HEK293 (cell line): ENCODE results near the gene TPD52L1.

Experiments used
- TCF7L2 ChIP-seq: IDR thresholded peaks from 2 replicates; pipeline ENCODE4 v1.6.1; 2011; ENCODE audit warnings: low read depth, mild to moderate bottlenecking, inconsistent platforms, low read length, moderate library complexity, borderline replicate concordance
- ZNF596 ChIP-seq: fragments of 450-650 bp; IDR thresholded peaks from 2 replicates; pipeline ENCODE4 v1.5.0; 2018; ENCODE audit warnings: missing biosample characterization, mild to moderate bottlenecking, missing genetic modification characterization, moderate library complexity
- TF ChIP-seq, protein P1 (sequence below): fragments of 450-650 bp; formaldehyde crosslinking; IDR thresholded peaks from 2 replicates; pipeline ENCODE4 v1.5.1; 2016; ENCODE audit warnings: missing biosample characterization, missing genetic modification characterization

DNA sequence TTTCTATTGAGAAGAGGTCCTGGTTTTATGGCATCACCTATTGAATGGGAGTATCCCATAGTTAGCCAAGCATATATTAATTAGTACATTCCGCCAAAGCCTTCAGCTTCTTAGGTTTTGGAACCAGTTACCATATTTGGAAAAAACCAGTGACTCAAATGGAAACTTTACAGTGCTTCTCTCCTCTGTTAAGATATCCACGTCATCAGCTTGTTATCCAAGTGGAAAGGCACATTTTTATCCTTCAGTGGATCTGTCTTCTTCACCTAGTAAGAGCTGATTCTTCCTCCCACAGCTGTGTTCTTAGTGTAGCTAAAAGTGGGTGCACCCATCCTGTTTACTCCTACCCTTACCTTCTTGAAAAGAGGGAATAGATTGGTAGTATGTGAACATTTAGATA lies 34.5 kb downstream of the TPD52L1 start:
- TF ChIP-seq TCF7L2 = no peak
- TF ChIP-seq ZNF596 (tag by site-specific recombination) = no peak
- TF ChIP-seq, protein P1, sequence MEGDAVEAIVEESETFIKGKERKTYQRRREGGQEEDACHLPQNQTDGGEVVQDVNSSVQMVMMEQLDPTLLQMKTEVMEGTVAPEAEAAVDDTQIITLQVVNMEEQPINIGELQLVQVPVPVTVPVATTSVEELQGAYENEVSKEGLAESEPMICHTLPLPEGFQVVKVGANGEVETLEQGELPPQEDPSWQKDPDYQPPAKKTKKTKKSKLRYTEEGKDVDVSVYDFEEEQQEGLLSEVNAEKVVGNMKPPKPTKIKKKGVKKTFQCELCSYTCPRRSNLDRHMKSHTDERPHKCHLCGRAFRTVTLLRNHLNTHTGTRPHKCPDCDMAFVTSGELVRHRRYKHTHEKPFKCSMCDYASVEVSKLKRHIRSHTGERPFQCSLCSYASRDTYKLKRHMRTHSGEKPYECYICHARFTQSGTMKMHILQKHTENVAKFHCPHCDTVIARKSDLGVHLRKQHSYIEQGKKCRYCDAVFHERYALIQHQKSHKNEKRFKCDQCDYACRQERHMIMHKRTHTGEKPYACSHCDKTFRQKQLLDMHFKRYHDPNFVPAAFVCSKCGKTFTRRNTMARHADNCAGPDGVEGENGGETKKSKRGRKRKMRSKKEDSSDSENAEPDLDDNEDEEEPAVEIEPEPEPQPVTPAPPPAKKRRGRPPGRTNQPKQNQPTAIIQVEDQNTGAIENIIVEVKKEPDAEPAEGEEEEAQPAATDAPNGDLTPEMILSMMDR (tag by site-specific recombination) = no peak
